NOMO-1 treated with DMSO at 0.1 percent for 48 hours (cell line): Measurements from ENCODE around the gene PTPN2.

Source experiments
- DNase-seq: peaks from one replicate; lab custom pipeline; 2025; ENCODE audit not compliant: unreplicated experiment; lab: John Stamatoyannopoulos, UW

PTPN2 gene

DNA sequence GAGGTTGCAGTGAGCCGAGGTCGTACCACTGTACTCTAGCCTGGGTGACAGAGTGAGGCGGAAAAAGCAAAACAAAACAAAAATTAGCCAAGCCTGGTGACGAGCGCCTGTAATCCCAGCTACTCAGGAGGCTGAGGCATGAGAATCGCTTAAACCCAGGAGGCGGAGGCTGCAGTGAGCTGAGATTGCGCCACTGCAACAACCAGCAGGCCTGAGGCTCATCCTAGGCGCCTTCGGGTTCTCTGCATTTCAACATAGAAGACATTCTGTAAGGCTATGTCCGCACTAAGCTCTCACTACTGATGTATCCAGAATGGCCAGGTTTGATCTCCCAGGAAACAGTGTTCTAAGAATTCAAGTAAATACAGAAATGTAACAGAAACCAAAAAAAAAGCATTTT is 23.5 kb downstream of the PTPN2 start:
- DNase-seq = no peak

DNA sequence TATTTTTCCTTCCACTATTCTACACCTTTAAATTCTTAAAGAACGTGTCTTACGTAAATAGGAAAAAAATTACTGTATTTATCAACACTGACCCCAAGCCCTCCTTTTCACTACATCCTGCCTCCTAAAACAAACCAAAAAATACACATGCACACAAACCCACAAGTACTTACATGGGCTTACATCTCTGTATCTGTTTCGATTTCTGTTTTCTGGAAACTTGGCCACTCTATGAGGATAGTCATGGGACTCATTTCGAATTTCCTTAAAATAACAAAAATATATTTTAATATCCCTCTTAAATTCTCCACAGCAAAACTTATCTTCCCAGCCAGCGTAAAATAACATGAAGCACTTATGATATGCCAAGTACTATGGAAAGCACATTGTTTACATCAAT is 25.0 kb downstream of the PTPN2 start:
- DNase-seq = no peak

DNA sequence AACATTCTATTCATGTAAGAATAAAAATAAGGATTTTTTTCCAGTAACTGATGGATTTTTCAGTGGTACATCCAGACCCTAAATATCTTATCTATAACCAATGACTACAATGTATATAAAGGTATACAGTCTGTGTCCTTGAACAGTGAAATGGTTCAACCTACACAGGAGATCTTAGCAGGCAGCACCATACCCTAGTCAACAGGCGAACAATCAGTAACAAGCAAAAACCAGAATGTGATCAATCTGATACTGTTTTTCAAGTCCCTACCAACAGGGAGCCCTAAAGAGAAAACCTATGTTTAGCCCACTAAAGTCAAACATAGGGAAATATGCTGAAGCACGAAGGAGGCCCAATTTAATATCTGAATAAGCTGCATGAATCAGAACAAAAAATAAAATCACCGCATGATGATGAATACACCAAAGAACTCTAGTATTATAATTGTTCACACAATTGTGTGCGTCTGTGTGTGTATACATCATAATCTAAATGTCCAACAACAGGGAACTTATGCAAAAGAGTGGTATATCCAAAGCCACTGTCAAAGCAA is 26.0 kb downstream of the PTPN2 start:
- DNase-seq = no peak

GRCh38 chr18:12857215-12857905 is 26.7 kb downstream of the PTPN2 start:
- DNase-seq = no peak

DNA sequence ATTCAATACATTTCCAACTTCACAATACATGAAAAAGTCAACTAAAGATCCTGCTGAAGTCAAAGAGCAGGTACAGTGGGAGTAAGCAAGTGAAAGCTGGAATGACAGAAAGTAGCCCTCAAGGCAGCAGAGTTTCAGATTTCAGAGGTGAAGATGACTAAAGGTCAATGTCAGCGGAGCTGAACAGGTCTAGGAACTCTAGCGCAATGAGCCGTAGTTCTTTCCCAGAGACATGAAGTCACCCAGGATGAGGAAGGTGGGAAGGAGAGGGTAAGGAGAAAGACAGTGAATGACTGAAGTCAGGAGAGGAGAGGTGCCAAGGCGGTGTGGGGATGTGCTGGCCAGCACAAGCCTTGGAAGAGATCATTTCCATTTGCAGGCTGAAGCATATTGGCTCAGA is 28.1 kb downstream of the PTPN2 start:
- no peak for DNase-seq

GRCh38 chr18:12852566-12853315 is 31.3 kb downstream of the PTPN2 start:
- DNase-seq = no peak

DNA sequence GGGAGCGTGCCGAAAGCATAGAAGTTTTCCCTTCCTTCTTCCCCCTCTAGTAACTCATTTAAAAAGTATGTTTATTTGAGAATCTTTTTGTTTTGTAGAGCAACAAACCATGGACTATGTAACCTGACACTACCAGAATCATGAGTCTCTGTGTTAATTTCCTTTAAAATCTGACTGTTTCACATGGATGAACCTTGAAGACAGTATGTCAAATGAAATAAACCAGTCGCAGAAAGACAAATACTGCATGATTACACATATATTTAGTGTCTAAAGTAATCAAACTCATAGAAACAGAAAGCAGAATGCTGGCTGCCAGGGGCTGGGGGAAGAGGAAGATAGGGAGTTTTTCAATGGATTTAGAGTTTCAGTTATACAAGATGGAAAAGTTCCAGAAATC is 32.3 kb downstream of the PTPN2 start:
- no peak for DNase-seq

GRCh38 chr18:12849548-12849947 is 34.5 kb downstream of the PTPN2 start:
- DNase-seq = no peak

DNA sequence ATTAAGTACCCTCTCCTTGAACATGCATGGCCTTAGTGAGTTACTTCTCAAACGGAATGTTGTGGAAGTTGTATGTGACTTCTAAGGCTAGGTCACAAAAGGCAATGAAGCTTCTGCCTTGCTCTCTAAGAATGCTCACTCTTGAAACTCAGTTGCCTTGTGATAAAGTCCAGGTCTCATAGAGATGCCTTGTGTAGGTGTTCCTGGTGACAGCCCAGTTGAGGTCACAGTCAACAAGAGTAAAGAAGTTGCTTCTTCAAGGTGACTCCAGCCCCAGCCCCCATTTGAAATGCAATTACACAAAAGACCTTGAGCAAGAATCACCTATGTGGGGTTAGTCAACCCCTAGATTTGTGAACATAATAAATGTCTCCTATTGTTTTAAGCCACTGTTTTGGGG is 35.6 kb downstream of the PTPN2 start:
- no peak for DNase-seq

DNA sequence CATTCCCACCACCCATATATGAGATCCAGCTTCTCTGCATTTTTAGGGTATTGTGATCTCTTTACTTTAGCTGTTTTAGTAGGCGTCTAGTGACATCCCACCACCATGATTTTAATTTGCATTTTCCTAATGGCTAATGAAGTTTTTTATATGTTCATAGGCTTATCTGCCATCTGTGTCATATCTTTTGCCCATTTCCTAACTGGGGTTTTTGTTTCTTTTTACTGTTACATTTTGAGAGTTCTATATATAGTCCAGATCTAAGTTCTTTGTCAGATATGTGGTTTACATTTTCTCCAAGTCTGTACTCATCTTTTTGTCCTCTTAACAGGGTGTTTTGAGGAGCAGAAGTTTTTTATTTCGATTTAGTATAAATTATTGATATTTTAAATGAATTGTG is 39.6 kb downstream of the PTPN2 start:
- no peak for DNase-seq

GRCh38 chr18:12843420-12844350 is 40.4 kb downstream of the PTPN2 start:
- DNase-seq = no peak

DNA sequence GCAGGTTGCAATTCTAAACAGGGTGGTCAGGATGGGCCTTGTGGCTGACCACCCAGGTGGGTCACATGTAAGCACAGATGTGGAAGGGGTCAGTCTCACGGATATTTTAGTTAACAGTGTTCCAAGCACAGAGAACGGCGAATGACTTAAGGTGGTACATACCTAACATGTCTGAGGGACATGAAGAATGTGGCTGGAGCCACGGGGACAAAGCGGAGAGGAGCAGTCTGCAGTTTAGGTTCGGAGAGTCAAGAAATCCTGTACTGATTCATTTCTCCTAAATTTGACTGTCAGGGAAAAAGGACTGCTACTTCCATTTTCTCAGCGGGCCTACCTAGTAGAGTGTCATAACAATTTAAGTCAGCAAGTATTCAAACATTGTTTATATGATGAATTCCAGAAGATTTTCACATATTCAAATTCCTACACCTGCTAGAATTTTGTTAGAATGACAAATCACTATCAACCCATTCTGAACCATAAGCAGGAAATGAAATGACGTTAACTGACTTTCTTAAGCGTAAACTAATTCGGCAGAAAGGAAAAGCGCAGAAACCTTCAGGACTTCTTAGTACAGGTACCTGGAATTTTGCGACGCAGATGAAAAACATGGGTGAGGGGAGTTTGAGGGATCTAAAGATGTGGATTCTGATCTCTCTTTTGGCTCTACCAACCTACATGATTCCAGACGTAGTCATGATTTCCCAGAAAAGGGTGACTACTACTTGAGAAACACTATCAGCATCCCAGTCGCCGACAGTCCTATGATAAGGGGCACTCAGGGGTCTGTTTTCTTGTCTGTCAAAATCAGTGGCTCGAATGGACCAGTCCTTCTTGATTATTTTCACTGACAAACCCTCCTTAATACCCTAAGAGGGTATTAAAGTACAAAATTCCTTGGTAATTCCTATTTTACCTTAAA is 41.3 kb downstream of the PTPN2 start:
- no peak for DNase-seq

DNA sequence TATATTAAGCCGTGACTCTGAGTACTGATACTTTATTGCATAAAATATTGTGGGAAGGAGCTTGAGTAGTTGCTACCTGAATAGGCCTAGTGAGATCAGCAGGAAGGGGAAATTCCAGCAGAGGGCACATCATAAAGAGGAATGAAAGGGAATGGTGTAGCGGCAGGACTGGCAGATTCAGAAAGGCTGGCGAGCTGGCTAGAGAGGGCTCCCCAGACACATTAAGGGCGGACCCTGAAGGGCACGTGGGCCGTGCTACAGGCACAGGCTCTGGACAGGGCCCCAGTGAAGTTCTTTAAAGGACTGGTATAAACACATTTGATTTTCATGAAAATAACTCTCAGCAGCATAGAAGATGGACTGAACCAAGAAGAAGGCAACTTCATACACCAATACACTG is 43.0 kb downstream of the PTPN2 start:
- DNase-seq = no peak

DNA sequence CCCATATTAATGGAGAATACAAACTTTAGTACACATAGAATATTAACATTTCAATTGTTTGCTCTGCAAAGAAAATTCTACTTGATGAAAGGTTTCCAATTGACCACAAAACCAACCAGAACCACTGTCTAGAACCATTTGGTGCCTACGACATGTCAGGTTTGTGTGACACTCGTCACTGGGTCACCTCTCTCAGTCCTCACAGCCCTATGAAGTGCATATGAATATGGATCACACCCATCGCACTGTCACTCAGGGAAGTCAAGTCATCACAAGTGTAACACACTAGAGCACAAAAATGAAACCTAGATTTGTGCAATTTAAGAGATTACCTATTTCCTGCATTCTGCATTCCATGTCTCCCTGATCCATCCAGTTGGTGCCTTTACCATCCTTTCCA is 43.7 kb downstream of the PTPN2 start:
- no peak for DNase-seq

DNA sequence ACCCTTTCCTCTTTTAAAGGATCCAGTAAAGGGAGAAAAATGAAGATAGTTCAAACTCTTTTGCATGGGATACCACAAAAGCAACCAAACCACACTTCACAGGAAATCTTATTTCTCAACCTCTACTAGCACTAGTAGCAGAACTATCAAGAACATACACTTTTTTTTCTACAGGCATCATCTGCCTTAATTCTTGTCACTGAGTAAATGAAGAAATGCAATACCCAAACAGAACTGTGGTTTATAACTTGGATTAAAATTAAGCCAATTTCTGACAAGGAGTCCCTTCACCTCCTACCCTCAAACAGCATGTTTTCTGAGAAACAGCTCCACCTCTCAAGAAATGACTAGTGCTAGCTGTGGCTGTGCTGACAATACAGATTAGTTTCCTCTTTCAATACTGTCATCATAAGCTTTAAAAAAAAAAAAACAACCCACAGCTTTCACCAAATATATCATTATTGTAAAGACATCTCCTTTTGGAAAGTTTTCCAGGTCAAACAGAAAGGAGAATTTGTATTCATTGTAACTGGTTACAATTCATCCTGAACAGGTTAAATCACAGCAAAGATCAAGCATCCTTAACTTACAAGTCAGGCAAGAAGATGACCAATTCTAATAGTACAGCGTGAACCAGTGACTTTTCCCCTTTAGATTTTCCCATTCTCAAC is 44.4 kb downstream of the PTPN2 start:
- peak; percentile 86 for DNase-seq

GRCh38 chr18:12839057-12839525 is 44.9 kb downstream of the PTPN2 start:
- DNase-seq = peak; percentile 96

- DNase-seq = peak; percentile 85
These were observed 45.8 kb downstream of the PTPN2 start for GRCh38 chr18:12838178-12838634.

DNA sequence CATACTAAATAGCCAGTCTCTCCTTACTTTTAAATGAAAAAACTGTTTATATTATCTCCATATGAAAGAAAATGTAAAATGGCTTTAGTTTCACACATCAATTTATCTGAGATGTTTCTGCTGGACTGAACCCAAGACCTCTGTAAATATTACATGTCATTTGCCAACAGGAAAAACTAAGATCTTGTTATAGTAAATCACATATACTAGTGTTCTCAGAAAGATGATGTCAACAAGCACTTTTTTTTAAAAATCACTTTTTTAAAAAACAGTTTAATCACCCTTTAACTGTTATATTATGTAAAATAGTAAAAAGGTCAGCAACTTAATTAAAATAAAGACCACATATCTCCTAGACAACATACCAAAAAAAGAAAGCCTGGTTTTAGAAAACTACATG is 46.3 kb downstream of the PTPN2 start:
- no peak for DNase-seq

DNA sequence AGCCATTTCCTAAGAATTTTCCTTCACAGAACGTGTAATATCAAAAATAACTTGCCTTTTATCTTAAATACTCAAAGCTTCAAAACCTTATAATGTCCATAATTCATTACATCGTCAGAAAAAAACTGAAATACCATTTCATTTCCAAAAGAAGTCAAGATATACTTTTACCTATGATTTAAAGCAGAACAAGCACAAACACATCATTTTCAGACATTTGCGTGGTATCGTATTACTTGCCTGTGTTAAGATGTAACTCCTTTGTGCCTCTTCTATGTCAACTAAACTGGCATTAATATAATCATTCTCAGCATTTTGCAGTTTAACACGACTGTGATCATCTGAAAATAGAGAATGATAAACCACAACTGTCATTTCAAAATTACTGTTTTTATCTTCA is 47.5 kb downstream of the PTPN2 start:
- no peak for DNase-seq
